HG02623 (cell line): ENCODE data around the gene TMEM212.
"Not testable (repeated sequence)": the region's sequence is repeated elsewhere in the genome, so short reads cannot be mapped to it uniquely, and the experiment has no call there.

Source experiments
- ATAC-seq: cut with Tn5 transposase; IDR thresholded peaks from one replicate; pipeline ENCODE4 v1.9.1; 2021; ENCODE audit warnings: moderate library complexity; ENCODE audit not compliant: unreplicated experiment

Gene TMEM212

DNA sequence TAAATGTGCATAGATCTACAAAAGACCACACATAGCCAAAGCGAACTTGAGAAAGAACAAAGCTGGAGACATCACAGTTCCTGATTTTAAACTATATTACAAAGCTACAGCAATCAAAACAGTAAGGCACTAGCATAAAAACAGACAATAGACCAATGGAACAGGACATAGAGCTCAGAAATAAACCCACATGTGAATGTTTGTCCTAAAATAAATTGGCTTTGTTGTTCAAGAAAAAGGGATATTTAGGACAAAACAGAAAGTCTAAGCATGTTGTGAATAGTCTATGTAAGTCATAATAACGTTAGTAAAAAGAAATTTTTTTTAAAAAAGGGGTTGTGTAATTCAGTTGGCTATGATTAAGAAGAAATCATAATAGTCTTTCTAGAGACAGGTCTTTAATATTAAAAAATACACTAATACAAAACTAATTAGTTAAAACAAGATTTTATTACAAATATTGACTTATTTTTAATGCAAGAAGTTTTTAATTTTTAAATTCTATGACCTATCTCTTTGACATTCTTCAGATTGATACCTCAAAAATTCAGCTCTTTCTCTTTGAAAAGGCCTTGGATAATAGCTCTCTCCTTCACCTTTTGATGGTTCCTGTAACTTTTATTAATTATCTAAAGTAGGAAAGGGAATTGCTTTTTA is 11.6 kb downstream of the TMEM212 start:
- no peak for ATAC-seq

DNA sequence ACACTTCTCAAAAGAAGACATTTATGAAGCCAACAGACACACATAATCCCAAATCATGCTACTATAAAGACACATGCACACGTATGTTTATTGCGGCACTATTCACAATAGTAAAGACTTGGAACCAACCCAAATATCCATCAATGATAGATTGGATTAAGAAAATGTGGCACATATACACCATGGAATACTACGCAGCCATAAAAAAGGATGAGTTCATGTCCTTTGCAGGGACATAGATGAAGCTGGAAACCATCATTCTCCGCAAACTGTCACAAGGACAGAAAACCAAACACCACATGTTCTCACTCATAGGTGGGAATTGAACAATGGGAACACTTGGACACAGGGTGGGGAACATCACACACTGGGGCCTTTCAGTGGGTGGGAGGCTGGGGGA is 15.6 kb downstream of the TMEM212 start:
- not testable (repeated sequence) for ATAC-seq

DNA sequence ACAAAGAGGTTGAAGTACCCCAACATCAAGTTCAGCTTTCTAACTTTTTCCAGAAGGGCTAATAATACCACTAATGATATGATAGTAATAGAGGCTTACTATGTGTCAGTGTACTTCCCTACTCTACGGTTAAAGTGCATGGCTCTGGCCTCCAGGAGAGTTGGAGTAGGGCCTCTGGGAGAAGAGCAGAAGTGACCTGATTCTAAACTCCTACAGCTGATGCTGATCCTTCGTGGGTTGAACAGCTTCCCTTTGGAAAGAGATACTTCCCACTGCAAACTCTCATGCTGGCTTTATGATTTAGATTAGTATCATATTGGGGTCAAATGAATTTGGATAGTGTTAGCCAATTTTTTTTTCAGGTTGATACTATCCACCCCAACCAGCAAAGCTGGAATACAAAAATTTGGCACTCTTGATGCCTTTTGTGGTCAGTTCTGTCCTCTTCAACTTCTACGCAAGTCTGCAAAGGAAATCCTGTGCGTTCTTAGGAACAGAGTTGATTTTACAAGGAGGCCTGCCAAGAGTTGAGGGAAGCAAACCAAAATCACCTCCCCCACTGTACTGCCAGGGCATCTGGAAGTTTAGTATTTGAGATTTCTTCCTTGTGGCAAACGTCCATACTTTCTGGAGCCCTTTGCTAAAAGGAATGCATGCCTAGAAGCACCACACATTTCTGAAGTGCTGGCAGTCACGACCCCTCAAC is 17.8 kb downstream of the TMEM212 start:
- no peak for ATAC-seq

DNA sequence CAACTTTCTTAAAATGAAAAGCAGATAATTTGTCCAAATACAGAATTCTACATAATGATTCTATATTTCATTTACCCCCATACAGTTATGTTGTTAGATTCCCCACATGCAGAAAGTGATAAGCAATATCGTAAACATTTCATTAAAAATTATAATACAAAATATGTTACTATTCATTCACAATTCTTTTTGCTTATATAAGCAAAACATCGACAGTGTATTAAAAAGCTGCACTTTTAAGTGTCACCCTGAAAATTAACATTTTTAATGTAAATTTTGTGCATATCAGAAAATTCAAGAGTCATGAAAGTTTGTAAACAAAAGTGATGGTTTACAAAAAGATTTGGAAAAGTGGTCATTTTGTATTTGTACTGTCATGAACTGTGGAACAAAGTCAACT is 19.2 kb downstream of the TMEM212 start:
- no peak for ATAC-seq

DNA sequence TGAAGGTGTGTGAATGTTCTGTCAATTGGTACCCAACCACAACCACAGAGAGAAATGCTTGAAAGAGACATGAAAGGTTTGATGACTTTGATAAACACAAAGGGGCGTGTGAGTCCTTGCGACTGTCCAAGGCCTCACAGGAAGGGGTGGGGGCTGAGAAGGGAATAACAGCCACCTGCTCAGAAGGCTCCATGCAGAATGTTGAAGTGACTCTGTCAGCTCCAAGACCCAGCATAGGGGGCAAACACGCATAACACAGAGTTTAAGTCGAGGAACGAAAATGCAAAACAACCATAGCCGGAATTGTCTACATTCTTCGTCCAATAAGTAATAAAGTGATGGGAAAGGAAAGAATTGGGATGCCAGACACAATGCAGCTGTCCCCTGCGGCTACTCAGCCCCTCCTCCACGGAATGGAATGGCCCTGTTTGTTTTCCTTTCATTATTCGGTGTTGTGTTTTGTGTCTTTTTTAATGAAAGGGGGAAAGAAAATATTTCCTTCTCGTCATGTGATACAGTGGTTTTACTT is 19.9 kb downstream of the TMEM212 start:
- ATAC-seq = no peak

- no peak for ATAC-seq
These were observed 20.8 kb downstream of the TMEM212 start for GRCh38 chr3:171863920-171864319.

- ATAC-seq = no peak
These were observed 22.2 kb downstream of the TMEM212 start for GRCh38 chr3:171865191-171865865.

DNA sequence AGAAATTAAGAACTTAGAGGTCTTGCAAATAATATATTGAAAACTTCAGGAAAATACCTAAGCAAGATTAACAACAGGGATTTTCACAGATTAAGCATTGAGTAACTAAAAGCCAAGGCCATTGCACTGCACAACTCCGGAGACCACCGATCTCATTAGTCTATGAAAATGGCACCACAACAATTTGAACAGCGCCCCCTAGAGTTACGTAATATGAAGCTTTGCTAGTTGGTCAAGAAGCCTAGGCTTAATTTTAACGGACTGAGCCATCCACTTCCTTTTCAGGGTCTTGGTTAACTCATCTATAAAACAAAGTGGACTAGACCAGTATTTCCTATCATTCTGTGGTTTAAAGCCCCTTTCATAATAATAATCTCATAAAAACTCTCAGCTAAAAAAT is 24.8 kb downstream of the TMEM212 start:
- ATAC-seq = no peak

DNA sequence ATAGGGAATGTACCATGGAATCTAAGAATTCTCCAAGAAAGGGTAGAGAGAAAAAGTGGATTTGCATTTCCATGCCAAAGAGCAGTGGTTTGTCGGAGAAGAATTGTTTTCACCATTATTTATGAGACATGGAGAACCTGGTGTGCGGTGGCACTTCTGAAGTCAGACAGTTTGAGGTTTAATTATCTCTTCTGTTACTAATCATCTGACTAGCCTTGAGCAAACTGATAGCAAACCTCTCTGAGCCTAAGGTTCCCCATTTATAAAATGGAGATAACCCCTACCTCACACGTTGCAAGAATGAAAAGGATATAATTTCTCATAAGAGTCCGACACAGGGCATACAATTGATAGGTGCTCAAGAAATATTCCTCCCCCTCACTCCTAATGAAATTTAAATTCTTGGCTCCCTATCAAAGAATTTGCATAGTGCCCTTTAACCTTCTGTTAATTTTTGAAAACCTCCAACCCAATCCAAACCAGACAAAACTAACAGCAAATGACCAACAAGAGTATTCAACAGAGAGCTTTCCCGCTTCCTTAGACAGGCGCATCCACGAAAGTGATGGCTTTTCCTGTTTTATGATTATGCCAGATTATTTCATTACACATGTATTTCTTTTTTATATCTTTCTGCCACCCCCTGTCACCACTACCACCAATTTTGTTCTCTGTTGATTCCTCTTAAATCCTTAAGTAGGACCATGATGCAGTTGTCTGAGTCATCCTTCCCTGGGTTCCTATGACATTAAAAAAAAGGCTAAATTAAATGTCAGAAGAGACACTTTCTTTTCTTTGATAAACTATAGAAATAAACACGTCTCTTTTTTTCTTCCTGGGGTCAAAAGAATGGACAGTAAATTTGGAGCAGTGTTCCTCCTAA is 28.5 kb downstream of the TMEM212 start:
- no peak for ATAC-seq

- ATAC-seq = no peak
These were observed 30.4 kb downstream of the TMEM212 start for GRCh38 chr3:171873580-171873979.

DNA sequence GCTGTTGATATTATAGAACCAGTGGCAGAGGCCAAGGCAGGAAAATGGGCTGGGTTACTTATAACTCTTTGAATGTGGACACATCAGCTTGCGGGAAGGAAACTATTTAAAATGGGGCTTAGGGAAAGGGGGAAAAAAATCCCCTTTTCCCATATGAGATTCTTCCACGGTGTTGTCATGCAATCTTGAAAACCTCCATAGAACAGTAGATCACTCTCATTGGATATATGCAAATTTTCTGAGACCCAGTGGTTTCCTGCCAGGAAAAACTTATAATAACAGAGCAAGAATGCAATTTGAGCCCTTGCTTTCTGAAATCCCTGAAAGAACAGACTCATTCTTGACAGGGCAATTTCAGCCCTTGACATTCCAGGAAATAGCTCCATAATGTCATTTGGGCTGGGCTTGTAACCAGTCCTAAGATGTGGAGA is 31.1 kb downstream of the TMEM212 start:
- ATAC-seq = no peak

DNA sequence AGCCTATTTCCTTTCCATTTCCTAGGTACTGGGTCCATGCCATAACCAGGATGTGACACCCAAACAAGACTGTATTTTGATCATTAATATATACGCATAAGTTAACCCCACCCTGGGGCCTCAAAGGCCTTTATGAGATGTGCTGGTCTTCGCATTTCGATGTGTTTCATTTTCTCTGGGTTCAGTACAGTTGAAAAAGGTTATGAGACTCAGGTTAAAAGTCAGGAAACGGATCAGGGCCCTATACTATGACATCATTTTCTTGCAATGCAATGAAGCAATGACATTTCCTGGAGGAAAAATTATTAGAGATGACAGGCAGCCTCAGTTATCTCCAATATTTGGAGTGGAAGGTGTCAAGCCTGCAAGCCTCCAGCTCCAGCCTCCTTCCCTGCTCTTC is 31.7 kb downstream of the TMEM212 start:
- ATAC-seq = no peak

- ATAC-seq = no peak
These were observed 32.8 kb downstream of the TMEM212 start for GRCh38 chr3:171875923-171876412.

- ATAC-seq = no peak
These were observed 33.6 kb downstream of the TMEM212 start for GRCh38 chr3:171876680-171877147.

GRCh38 chr3:171878461-171879225 is 35.5 kb downstream of the TMEM212 start:
- ATAC-seq = no peak

DNA sequence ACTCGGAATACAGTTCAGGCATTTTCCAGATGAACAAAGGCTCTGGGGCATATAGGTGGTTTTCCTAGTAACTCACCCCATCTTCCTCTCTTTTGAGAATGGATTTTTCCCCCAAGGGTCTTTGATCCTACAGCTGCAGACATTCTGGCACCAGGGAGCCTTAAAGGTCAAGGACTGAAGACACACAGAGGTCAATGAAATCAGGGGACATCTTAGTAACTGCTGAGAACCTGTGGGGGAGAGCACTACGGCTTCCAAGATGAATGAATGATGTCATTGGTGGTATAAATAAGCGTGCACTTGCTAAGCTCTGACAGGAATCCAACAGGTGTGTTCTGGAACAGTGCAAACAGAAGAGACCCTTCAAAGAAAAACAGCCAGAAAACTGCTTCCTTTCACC is 36.3 kb downstream of the TMEM212 start:
- no peak for ATAC-seq

GRCh38 chr3:171880101-171880870 is 37.1 kb downstream of the TMEM212 start:
- ATAC-seq = no peak

- no peak for ATAC-seq
These were observed 38.1 kb downstream of the TMEM212 start for GRCh38 chr3:171881251-171881650.

DNA sequence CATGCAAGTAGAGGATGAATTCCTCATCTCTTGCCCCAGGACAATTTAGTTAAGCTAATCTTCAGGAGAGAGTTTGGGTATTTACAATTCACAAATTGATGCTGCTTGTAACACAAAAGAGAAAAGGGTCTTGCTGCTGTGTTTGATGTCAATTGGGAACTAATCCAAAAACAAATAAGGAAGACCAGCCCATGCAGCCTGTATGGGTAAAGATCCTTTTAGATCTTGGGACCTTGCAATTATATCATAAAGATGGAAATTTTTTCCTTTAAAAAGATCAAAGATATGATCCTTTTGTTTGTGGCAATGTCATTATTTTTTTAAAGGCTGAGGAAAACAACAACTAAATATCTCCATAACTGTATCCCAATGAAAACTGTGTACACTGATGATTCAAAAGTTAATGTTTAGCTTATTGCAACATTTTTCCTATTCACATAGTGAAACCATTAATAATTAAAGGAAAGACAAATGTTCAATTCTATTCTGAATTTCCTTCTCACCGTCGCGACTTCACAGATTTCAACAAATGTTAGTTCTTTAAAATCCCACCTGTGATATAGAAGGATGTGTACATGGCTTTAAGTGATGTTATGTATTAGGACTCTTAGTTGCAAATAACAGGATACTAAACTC is 40.2 kb downstream of the TMEM212 start:
- ATAC-seq = no peak
